A549 (cell line): Measurements from ENCODE around the gene MYO18A. TPM values are rescaled to one million over a fixed set of nuclear protein-coding genes. Genes with fewer than 3 reads are reported as not detected.

Source experiments
- ATAC-seq, 2 experiments: fragments of 200-7000 bp in 1 of 2; fragments of >200 bp in 1 of 2; cut with Nextera tagmentation in 1 of 2; cut with Tn5 transposase in 1 of 2; 3 replicates each; pipeline versions ENCODE4 v1.8.0 to v1.9.1; 2018 to 2020; ENCODE audit warnings: mild to moderate bottlenecking in 1 of 2, moderate library complexity in 1 of 2
- CTCF ChIA-PET: fragments of 300-600 bp; sonication (Branson Sonifier 250); formaldehyde crosslinking; extraction: SDS; loops from one replicate; lab custom pipeline; 2021; ENCODE audit warnings: antibody characterized with exemption, inconsistent platforms; lab: Yijun Ruan, JAX
- POLR2A ChIA-PET: fragments of 350-600 bp; formaldehyde crosslinking; extraction: SDS; loops from one replicate; lab custom pipeline; 2021; ENCODE audit warnings: antibody characterized with exemption, inconsistent platforms; lab: Yijun Ruan, JAX
- DNase-seq, 2 experiments: peaks; one replicate each; pipeline versions ENCODE4 v3.0.0 to v3.0.0-alpha.2; 2011 to 2016; ENCODE audit warnings: low read depth in 1 of 2, low spot score in 1 of 2
- FAIRE-seq: peaks from 2 replicates; lab custom pipeline; 2011; peaks lifted over from hg19 to GRCh38; lab: Jason Lieb, UNC
- H3K27ac ChIP-seq, 2 experiments: fragments of >200 bp; sonication (Bioruptor Twin); formaldehyde crosslinking; 3 replicates each; pipeline ENCODE4 v1.5.1; 2016 to 2017
- H3K4me1 ChIP-seq: fragments of >200 bp; sonication (Bioruptor Twin); formaldehyde crosslinking; 3 replicates; pipeline ENCODE4 v1.6.1; 2016
- H3K4me2 ChIP-seq: fragments of >200 bp; sonication (Bioruptor Twin); formaldehyde crosslinking; 3 replicates; pipeline ENCODE4 v1.6.1; 2016
- H3K4me3 ChIP-seq: fragments of >200 bp; sonication (Bioruptor Twin); formaldehyde crosslinking; 3 replicates; pipeline ENCODE4 v1.5.1; 2016
- H3K9me3 ChIP-seq: fragments of >200 bp; sonication (Bioruptor Twin); formaldehyde crosslinking; 3 replicates; pipeline ENCODE4 v1.6.1; 2016
- ATOH8 ChIP-seq: fragments of 250-450 bp; sonication (Bioruptor Pico); IDR thresholded peaks from 2 replicates; pipeline ENCODE4 v1.5.0; 2020; ENCODE audit warnings: low read depth, mild to moderate bottlenecking, moderate library complexity
- BCL3 ChIP-seq: fragments of >200 bp; sonication (Bioruptor Twin); formaldehyde crosslinking; IDR thresholded peaks from 3 replicates; pipeline ENCODE4 v1.6.1; 2016
- CBX2 ChIP-seq: fragments of 200-600 bp; sonication (generic); IDR thresholded peaks from 2 replicates; pipeline ENCODE4 v1.6.1; 2016; ENCODE audit warnings: low read depth, mild to moderate bottlenecking, borderline replicate concordance
- CBX8 ChIP-seq: fragments of 200-600 bp; sonication (generic); IDR thresholded peaks from 2 replicates; pipeline ENCODE4 v1.6.1; 2016
- CTCF ChIP-seq: fragments of >200 bp; sonication (Bioruptor Twin); formaldehyde crosslinking; IDR thresholded peaks from 3 replicates; pipeline ENCODE4 v1.5.1; 2016
- EP300 ChIP-seq, 2 experiments: fragments of >200 bp; sonication (Bioruptor Twin); formaldehyde crosslinking; IDR thresholded peaks; 2 replicates in 1 of 2; 3 replicates in 1 of 2; pipeline ENCODE4 v1.6.1; 2016 to 2017
- HDAC2 ChIP-seq: fragments of 200-600 bp; sonication (generic); IDR thresholded peaks from 2 replicates; pipeline ENCODE4 v1.6.1; 2016
- HOXB13 ChIP-seq: fragments of 250-450 bp; sonication (Bioruptor Pico); IDR thresholded peaks from 2 replicates; pipeline ENCODE4 v1.5.0; 2020; ENCODE audit warnings: low read depth, mild to moderate bottlenecking, moderate library complexity
- KDM5A ChIP-seq: fragments of 200-600 bp; sonication (generic); IDR thresholded peaks from 2 replicates; pipeline ENCODE4 v1.6.1; 2016; ENCODE audit warnings: antibody characterized with exemption, mild to moderate bottlenecking
- NFE2L2 ChIP-seq: fragments of 150-350 bp; conservative IDR thresholded peaks from 2 replicates; pipeline ENCODE4 v1.6.1; 2014; ENCODE audit warnings: low read length
- NR3C1 ChIP-seq: fragments of >200 bp; sonication (Bioruptor Twin); formaldehyde crosslinking; IDR thresholded peaks from 3 replicates; pipeline ENCODE4 v1.6.1; 2017
- PBX3 ChIP-seq: IDR thresholded peaks from 2 replicates; pipeline ENCODE4 v1.6.1; 2012
- POLR2AphosphoS2 ChIP-seq: conservative IDR thresholded peaks from 2 replicates; pipeline ENCODE4 v1.6.1; 2012; ENCODE audit warnings: low read length, improper control_type of control experiment, inconsistent platforms
- RARB ChIP-seq: fragments of 250-450 bp; sonication (Bioruptor Pico); IDR thresholded peaks from 2 replicates; pipeline ENCODE4 v1.8.0; 2021; ENCODE audit warnings: mild to moderate bottlenecking, moderate library complexity
- REST ChIP-seq: fragments of 200-600 bp; sonication (generic); IDR thresholded peaks from 2 replicates; pipeline ENCODE4 v1.6.1; 2016; ENCODE audit warnings: antibody characterized with exemption, mild to moderate bottlenecking, moderate library complexity
- RFX5 ChIP-seq: fragments of 450-650 bp; IDR thresholded peaks from 2 replicates; pipeline ENCODE4 v1.7.1; 2014; ENCODE audit warnings: antibody characterized with exemption, mild to moderate bottlenecking, moderate library complexity
- RNF2 ChIP-seq: fragments of 200-600 bp; sonication (generic); IDR thresholded peaks from 2 replicates; pipeline ENCODE4 v1.6.1; 2016; ENCODE audit warnings: low read depth, mild to moderate bottlenecking, antibody characterized with exemption, moderate library complexity, borderline replicate concordance
- SREBF2 ChIP-seq: fragments of 450-650 bp; IDR thresholded peaks from 2 replicates; pipeline ENCODE4 v1.6.1; 2014; ENCODE audit warnings: mild to moderate bottlenecking, moderate library complexity
- TFCP2L1 ChIP-seq: fragments of 250-450 bp; sonication (Bioruptor Pico); IDR thresholded peaks from 2 replicates; pipeline ENCODE4 v1.5.0; 2021; ENCODE audit warnings: mild to moderate bottlenecking
- ZFP36 ChIP-seq: fragments of 450-650 bp; IDR thresholded peaks from 2 replicates; pipeline ENCODE4 v1.6.1; 2014; ENCODE audit warnings: borderline replicate concordance; ENCODE audit not compliant: partially characterized antibody
- WGBS: methylation state at CpG from one replicate; pipeline ENCODE4 v1.1.6; 2017; ENCODE audit errors: missing lambda C conversion rate; 5-methylcytosine and 5-hydroxymethylcytosine counted together
- polyA plus RNA-seq, 4 experiments: library from polyadenylated mRNA; depleted of rRNA in 3 of 4; stranded (reverse); fragments of >200 nt; fragmentation: RNase III in 1 of 4; extraction: RNeasy Plus Mini Kit Qiagen cat#74134 plus additional on column Dnase treatment in 1 of 4; gene quantifications; 2 replicates in 3 of 4; 3 replicates in 1 of 4; pipeline ENCODE4 v1.2.3, GENCODE V29; 2011 to 2017

Gene MYO18A
- polyA plus RNA-seq, 2 of the 4 experiments (the other 2 are of a cell fraction): 12.3 to 28.4 TPM

- no peak for TF ChIP-seq RFX5
- TF ChIP-seq ATOH8 (CRISPR knock-in tag): no peak
- no peak for TF ChIP-seq CBX8
- TF ChIP-seq RNF2: no peak
- no peak for TF ChIP-seq CBX2
- no peak for TF ChIP-seq BCL3
- TF ChIP-seq ZFP36: no peak
- no peak for TF ChIP-seq PBX3
- TF ChIP-seq NFE2L2: no peak
- TF ChIP-seq REST: no peak
- no peak for TF ChIP-seq POLR2AphosphoS2
- no peak for TF ChIP-seq EP300 (IDR thresholded peaks at IDR 0.05)
- no peak for TF ChIP-seq CTCF
- TF ChIP-seq KDM5A: no peak
- no peak for TF ChIP-seq TFCP2L1
- TF ChIP-seq SREBF2: no peak
- no peak for TF ChIP-seq RARB (CRISPR knock-in tag)
- no peak for TF ChIP-seq NR3C1
- no peak for TF ChIP-seq HOXB13
- no peak for TF ChIP-seq HDAC2
- TF ChIP-seq, all 56 proteins: peak for 0
- no peak for DNase-seq
- FAIRE-seq: no peak
- CTCF ChIA-PET: interaction anchor here (0.7 to 21.3 kb wide), 8 partner anchors 10 to 153 kb away, joined by 3 to 263 read pairs (median 5); partner anchors contain the start of gene MYO18A
- Histone ChIP-seq H3K4me1 (peaks cover 24% of the 10 kb centered on the region), H3K27ac (no peak overlapping the region), H3K4me2 (no peak overlapping the region), H3K4me3 (no peak overlapping the region), H3K9me3 (no peaks in the 10 kb centered on the region)
- ATAC-seq: no peak
- POLR2A ChIA-PET: interaction anchor here (1.6 kb wide), 1 partner anchor 15 kb away, joined by 5 read pairs; the partner anchor contains the start of gene MYO18A
- 92% methylated on average over 3 of the region's 3 CpGs for WGBS
These were observed 14.9 kb downstream of the MYO18A start for GRCh38 chr17:29165261-29165660.
